SW 1271 (cell line): Measurements from ENCODE around the gene CRNN.

ENCODE experiments used
- DNase-seq, 2 experiments: peaks; one replicate each; lab custom pipeline; 2025; lab: John Stamatoyannopoulos, UW

Gene CRNN

GRCh38 chr1:152419917-152420316 is 5.9 kb upstream of the CRNN start:
- DNase-seq, result no peak

GRCh38 chr1:152415454-152416227 is 1.6 kb upstream of the CRNN start:
- no peak for DNase-seq

- DNase-seq, result no peak
These were observed 1.3 kb downstream of the CRNN start for GRCh38 chr1:152412756-152413155.

GRCh38 chr1:152411134-152411533 is 2.9 kb downstream of the CRNN start:
- DNase-seq, result no peak

GRCh38 chr1:152410599-152410998 is 3.5 kb downstream of the CRNN start:
- DNase-seq, result no peak

GRCh38 chr1:152410028-152410427 is 4.0 kb downstream of the CRNN start:
- DNase-seq, result no peak

GRCh38 chr1:152408664-152409063 is 5.4 kb downstream of the CRNN start:
- DNase-seq, result no peak

- DNase-seq, result peak in 1 of 2 experiments; percentile 14
These were observed 15.0 kb downstream of the CRNN start for GRCh38 chr1:152398812-152399698.

GRCh38 chr1:152397474-152397873 is 16.6 kb downstream of the CRNN start:
- no peak for DNase-seq

- no peak for DNase-seq
These were observed 19.9 kb downstream of the CRNN start for GRCh38 chr1:152394151-152394550.

- DNase-seq, result no peak
These were observed 21.2 kb downstream of the CRNN start for GRCh38 chr1:152392909-152393308.

GRCh38 chr1:152388889-152389288 is 25.2 kb downstream of the CRNN start:
- DNase-seq, result no peak

- DNase-seq, result no peak
These were observed 27.1 kb downstream of the CRNN start for GRCh38 chr1:152386940-152387339.

GRCh38 chr1:152380932-152381331 is 33.1 kb downstream of the CRNN start:
- DNase-seq, result no peak

- no peak for DNase-seq
These were observed 39.6 kb downstream of the CRNN start for GRCh38 chr1:152374451-152374850.

- DNase-seq, result no peak
These were observed 41.4 kb downstream of the CRNN start for GRCh38 chr1:152372672-152373071.

GRCh38 chr1:152367436-152367835 is 46.6 kb downstream of the CRNN start:
- no peak for DNase-seq

GRCh38 chr1:152359906-152360305 is 54.2 kb downstream of the CRNN start, which contains the start of gene FLG2:
TSS of gene FLG2 (minus strand) at chr1:152360006. CDS start at chr1:152358884, 1,122 bp downstream.
- DNase-seq, result no peak
